Stimulated activated naive CD8-positive, alpha-beta T cell treated with anti-CD3 and anti-CD28 coated beads, Interleukin-15, Interleukin-2, amounts not matched to agents 100 ng/mL and 50 ng/mL, for 24 hours (primary cell): Measurements from ENCODE around the gene MMEL1.

Source experiments
- H3K27ac Mint-ChIP-seq: one replicate; pipeline ENCODE4 v1.8.0; 2021; ENCODE audit warnings: mild to moderate bottlenecking, mixed read lengths
- H3K27me3 Mint-ChIP-seq: one replicate; pipeline ENCODE4 v1.8.0; 2021; ENCODE audit warnings: mixed read lengths
- H3K36me3 Mint-ChIP-seq: one replicate; pipeline ENCODE4 v1.8.0; 2021; ENCODE audit warnings: low read depth, mixed read lengths
- H3K4me1 Mint-ChIP-seq: one replicate; pipeline ENCODE4 v1.8.0; 2021; ENCODE audit warnings: low read depth, mixed read lengths
- H3K4me3 Mint-ChIP-seq: one replicate; pipeline ENCODE4 v1.8.0; 2021; ENCODE audit warnings: mild to moderate bottlenecking, mixed read lengths
- H3K9me3 Mint-ChIP-seq: one replicate; pipeline ENCODE4 v1.8.0; 2021; ENCODE audit warnings: mixed read lengths

Gene MMEL1

DNA sequence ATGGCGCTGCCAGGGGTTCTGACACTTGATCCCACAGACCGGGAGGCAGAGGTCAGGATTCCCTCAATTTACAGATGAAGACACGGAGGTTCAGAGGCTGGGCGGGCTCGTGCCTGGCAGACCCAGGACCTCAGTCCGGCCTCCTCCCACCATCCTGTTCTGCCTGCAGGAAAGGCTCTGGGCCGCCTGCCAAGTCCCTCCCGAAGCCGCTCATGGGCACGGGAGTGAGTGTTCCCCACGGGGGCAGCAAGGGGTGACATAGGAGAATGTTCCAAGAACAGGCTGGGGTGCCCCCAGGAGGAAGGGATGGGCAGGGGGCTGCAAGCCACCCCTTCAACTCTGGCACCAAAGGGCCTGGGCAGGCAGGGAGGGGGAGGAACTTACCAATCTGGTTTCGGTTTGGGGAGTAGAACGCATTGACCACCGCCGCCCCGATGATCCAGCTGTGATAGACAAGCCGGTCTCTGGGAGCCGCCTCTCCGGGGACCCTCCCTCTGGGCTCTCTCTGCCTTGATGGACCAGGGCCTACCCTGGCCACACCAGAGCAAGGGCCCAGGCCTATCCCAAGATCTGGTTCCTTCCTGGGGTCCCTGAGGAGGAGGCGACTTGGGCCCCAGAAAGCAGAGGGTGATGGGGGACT is 38.7 kb downstream of the MMEL1 start:
- Mint-ChIP-seq H3K9me3 (no peaks in the 10 kb centered on the region), H3K27me3 (no peaks in the 10 kb centered on the region), H3K4me3 (no peak overlapping the region), H3K36me3 (no peaks in the 10 kb centered on the region), H3K4me1 (peaks cover 4% of the 10 kb centered on the region), H3K27ac (no peak overlapping the region)

DNA sequence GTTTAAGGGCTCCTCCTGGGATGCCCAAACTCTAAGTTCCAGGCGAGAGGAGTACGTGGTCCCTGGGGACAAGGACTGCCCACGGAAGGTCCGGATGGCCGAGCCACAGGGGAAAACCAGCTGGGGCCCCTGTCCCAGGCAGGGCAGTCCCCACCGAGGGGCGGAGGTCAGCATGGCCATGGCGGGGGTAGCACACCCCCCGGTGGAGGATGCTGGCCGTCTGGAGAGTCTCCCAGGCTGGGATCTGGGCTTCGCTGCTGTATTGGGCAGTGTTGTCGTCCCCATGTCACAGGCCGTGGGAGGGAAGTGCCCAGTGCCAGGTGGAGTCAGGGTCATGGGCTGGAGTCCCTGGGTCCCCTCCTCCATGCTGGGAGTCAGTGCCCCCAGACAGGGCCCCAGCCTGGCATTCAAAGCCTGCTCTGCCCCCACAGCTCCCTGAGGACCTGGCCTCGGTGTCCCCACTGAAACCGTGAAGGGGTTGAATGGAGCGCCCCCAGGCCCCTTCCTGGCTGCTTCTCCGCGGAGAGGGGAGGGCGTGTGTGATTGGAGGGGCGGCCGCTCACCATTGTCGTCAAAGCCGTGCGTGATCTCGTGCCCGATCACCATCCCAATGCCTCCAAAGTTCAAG is 39.5 kb downstream of the MMEL1 start:
- Mint-ChIP-seq H3K27ac (no peak overlapping the region), H3K36me3 (no peaks in the 10 kb centered on the region), H3K27me3 (no peaks in the 10 kb centered on the region), H3K4me3 (no peak overlapping the region), H3K4me1 (peaks cover 4% of the 10 kb centered on the region), H3K9me3 (no peaks in the 10 kb centered on the region)

- Mint-ChIP-seq H3K27ac (no peak overlapping the region), H3K4me3 (no peak overlapping the region), H3K4me1 (peaks cover 4% of the 10 kb centered on the region), H3K9me3 (no peaks in the 10 kb centered on the region), H3K36me3 (no peaks in the 10 kb centered on the region), H3K27me3 (no peaks in the 10 kb centered on the region)
These were observed 40.1 kb downstream of the MMEL1 start for GRCh38 chr1:2592672-2593071.

DNA sequence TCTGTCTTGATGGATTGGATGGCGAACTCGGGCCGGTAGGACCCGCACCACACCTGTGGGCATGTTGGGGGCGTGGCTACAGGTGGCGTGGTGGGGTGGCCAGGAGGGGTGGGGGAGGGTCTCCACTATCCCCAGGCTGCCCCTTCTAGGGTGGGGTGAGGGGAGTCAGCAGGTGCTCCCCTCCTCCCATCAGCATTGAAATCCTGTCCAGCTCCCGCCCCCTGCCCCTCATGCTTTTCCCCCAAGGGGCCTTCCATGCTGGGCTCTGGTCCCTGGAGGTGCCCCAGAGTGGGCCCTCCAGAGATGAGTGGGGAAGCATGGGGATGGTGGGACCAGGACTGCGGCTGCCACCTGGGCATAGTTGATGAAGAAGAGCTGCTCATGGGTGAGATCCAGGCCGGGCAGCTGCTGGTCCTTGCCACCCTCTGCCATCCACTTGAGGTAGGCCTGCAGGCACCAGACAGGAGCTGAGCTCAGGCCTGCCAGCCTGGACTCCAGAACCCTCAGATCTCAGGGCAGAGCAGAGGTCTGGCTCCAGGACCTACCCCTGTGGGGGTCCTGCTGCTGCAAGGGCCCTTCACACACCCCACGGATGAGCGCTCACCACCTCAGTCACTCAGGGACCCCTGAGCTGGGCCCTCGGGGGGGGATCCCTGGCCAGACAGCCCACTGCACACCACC is 41.1 kb downstream of the MMEL1 start:
- no peaks in the 10 kb centered on the region for H3K36me3 Mint-ChIP-seq
- no peaks in the 10 kb centered on the region for H3K9me3 Mint-ChIP-seq
- peaks cover 4% of the 10 kb centered on the region for H3K4me1 Mint-ChIP-seq
- no peak overlapping the region for H3K4me3 Mint-ChIP-seq
- H3K27ac Mint-ChIP-seq = no peak overlapping the region
- no peaks in the 10 kb centered on the region for H3K27me3 Mint-ChIP-seq

GRCh38 chr1:2591233-2591580 is 41.6 kb downstream of the MMEL1 start:
- H3K27ac Mint-ChIP-seq = no peak overlapping the region
- H3K27me3 Mint-ChIP-seq = no peaks in the 10 kb centered on the region
- peaks cover 4% of the 10 kb centered on the region for H3K4me1 Mint-ChIP-seq
- H3K9me3 Mint-ChIP-seq = no peaks in the 10 kb centered on the region
- H3K4me3 Mint-ChIP-seq = no peak overlapping the region
- H3K36me3 Mint-ChIP-seq = no peaks in the 10 kb centered on the region

DNA sequence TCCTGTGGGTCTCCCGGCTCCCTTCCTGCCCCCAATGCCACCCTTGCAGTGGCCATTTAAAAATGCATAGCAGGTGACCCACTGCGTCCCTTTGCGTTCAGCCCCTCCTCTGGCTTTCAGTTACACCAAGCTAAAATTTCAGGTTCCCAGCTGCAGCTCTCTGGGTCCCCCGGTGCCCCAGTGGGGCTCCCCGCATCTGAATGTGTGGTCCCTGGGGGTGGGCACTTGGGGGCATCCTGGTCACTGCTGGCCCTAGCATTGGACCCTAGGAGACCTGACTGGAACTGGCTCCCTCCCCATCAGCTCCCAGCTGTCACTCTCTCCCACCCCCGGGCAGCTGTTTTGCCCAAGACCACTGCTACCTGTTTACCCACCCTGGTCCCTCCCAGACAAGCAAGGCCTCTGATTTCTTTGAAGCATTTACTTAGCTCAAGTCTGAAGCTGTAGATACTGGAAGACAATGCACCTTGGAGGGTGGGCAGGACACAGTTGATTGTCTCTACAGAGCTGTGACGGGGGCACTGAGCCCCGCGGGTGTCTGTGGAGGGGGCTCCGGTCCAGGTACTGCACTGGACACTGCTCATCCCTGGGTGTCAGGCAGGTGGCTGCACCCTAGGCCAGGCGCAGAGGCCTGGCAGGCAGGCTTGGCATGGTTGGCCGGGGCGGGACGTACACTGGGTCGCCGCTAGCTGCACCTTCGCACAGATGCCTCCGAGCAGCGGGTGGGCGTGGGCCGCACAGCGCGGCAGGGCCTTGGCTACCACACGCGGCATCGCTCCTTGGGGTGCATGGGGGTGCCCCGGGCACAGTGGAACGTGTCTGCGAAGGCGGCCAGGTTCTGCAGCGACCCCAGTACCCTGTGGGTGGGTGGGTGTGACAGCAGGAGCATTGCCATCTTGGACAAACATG is 42.3 kb downstream of the MMEL1 start:
- H3K27ac Mint-ChIP-seq = no peak overlapping the region

DNA sequence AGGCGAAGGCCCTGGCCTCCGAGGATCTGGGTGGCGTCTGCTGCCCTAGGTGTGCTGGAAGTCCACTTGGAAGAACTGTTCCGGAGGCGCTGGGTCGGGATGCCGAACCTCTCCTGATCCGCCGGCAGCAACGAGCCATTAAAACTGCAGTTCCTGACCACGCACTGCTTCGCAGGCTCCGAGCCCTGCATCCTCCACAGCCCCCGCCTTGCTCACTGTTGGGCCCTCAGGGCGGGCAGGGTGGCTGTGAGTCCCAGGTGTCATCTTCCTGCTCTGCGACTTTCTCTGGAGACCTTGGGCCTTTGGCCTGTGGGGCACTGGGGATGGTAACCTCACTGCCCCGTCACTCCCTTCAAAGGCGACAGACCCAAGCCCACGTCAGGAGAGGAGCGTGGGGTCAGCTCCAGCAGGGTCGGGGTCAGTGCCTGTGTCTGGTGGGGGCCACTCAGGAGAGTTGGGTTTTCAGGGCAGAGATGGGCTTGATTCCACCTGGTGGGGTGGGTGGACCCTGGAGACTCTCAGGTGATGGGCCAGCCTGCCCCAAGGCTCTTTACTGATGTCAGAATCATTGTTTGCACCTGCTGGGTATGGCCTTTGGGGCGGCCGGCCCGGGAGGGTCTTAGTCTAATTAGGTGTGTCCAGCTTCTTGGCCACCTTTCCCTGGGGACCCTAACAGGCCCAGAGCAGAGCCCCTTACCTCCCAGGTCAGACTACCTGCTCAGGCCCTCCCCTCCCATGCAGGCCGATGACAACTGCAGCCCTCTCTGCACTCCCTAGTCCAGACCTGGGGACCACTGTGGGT is 43.2 kb downstream of the MMEL1 start:
- Mint-ChIP-seq H3K4me3 (no peak overlapping the region), H3K36me3 (no peaks in the 10 kb centered on the region), H3K27me3 (no peaks in the 10 kb centered on the region), H3K27ac (no peak overlapping the region), H3K9me3 (no peaks in the 10 kb centered on the region), H3K4me1 (peaks cover 12% of the 10 kb centered on the region)

More for the DNA sequence above, 42.3 kb downstream of the MMEL1 start:
- no peaks in the 10 kb centered on the region for H3K36me3 Mint-ChIP-seq
- H3K4me1 Mint-ChIP-seq = peaks cover 4% of the 10 kb centered on the region
- no peaks in the 10 kb centered on the region for H3K9me3 Mint-ChIP-seq
- no peak overlapping the region for H3K4me3 Mint-ChIP-seq
- no peaks in the 10 kb centered on the region for H3K27me3 Mint-ChIP-seq

GRCh38 chr1:2588661-2589430 is 44.0 kb downstream of the MMEL1 start:
- Mint-ChIP-seq H3K36me3 (no peaks in the 10 kb centered on the region), H3K4me3 (no peak overlapping the region), H3K27ac (no peak overlapping the region)

GRCh38 chr1:2587860-2588571 is 44.8 kb downstream of the MMEL1 start:
- Mint-ChIP-seq H3K27ac (no peak overlapping the region), H3K36me3 (no peaks in the 10 kb centered on the region), H3K4me1 (peaks cover 28% of the 10 kb centered on the region), H3K4me3 (peak overlapping the region; percentile 79), H3K27me3 (no peaks in the 10 kb centered on the region), H3K9me3 (no peaks in the 10 kb centered on the region)

More at GRCh38 chr1:2588661-2589430, 44.0 kb downstream of the MMEL1 start:
- H3K9me3 Mint-ChIP-seq = no peaks in the 10 kb centered on the region
- H3K4me1 Mint-ChIP-seq = peaks cover 20% of the 10 kb centered on the region
- H3K27me3 Mint-ChIP-seq = no peaks in the 10 kb centered on the region

DNA sequence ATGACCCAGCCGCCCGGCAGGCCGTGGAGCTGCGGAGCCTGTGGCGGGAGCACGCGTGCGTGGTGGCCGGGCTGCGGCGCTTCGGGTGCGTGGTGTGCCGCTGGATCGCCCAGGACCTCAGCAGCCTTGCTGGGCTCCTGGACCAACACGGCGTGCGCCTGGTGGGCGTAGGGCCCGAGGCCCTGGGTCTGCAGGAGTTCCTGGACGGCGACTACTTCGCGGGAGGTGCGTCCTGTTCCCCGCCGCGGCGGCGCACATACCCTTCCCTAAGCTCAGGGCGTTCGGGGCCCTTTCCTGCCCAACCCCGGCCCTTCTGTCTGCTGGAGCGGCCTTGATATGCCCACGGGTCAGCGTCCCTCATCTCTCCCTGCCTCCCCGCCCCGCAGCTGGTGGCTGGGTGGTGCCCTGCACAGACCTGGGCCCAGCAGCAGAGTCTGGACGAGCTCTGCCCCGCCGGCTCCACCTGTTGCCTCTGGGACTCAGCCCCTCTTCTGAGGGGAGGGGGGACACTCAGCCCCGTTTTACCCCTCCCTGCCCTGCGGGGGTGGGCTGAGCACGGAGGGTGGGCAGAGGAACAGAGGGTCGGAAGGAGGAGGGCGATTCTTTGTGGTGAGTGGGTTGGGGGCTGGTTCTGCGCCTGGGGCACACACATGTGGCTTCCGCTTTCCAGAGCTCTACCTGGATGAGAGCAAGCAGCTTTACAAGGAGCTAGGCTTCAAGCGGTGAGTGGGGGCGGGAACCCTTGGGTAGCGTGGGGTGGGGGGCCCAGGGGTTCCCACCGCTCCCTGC is 45.6 kb downstream of the MMEL1 start:
- Mint-ChIP-seq H3K4me1 (peaks cover 32% of the 10 kb centered on the region), H3K9me3 (no peaks in the 10 kb centered on the region), H3K36me3 (no peaks in the 10 kb centered on the region), H3K27ac (no peak overlapping the region), H3K27me3 (no peaks in the 10 kb centered on the region), H3K4me3 (peak overlapping the region; percentile 79)

DNA sequence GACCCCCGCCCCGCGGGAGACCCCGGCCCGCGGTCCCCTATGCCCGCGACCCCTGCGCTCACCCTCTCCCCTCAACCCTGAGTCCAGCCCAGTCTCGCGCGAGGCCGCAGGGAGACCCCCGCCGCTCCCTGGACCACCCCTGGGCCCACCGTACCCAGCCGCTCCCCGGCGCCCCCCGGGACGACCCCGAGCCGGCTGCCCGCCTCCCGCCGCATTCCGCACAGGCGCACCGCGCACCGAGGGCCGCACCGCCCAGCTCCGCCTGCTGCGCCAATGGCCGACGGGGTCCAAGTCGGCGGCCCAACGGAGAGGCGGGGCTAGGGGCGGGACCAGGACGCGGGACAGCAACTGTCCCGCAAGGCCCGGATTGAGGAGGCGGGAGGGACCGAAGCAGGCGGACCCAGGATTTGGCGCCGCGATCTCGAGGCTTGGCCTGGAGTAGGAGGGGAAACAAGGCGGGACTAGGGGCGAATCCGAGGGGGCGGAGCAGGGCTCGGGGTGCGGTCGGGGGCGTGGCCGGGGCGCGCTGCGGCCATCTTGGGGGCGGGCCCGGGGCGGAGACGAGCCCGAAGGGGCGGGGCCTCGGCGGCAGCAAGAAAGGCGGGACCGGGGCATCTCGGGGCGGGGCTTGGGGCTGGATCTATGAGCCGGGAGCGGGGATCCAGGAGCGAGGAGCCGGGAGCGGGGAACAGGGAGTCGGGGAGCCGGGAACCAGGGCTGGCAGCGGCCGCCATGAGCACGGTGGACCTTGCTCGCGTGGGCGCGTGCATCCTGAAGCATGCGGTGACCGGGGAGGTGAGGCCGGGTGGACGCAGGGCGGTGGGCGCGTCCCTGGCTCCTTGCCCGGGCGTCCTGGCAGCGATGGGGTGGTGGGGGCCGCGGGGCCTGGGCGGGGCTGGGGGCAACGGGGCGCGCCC is 46.4 kb downstream of the MMEL1 start, which contains the start of gene PRXL2B:
PRXL2B (plus strand) TSS at position 624 of the 917 bp plus-strand sequence; CDS start at position 733, 109 bp downstream.
- H3K36me3 Mint-ChIP-seq = no peaks in the 10 kb centered on the region
- no peaks in the 10 kb centered on the region for H3K9me3 Mint-ChIP-seq
- peaks cover 41% of the 10 kb centered on the region for H3K4me1 Mint-ChIP-seq
- no peaks in the 10 kb centered on the region for H3K27me3 Mint-ChIP-seq
- peak within 1 kb of the TSS; percentile 87 for H3K4me3 Mint-ChIP-seq
- H3K27ac Mint-ChIP-seq = peak within 1 kb of the TSS; percentile 85
